ENCODE data around the gene DNAJC8. TPM values are rescaled to one million over a fixed set of nuclear protein-coding genes. Genes with fewer than 3 reads are reported as not detected.
A peak's percentile ranks its signal among the peaks of the same experiment; 100 is the strongest.

DNAJC8 gene
- total and polyA plus RNA-seq, 2 of the 8 experiments (the other 6 are each of a cell fraction or from before 2014, with no cell fraction given) = 116 to 134 TPM

GRCh38 chr1:28264897-28265296 is 32.1 kb upstream of the DNAJC8 start:
- DNase-seq (ENCODE audit: low read depth in 1 of 2, low spot score in 2 of 2) = no peak
- no peak overlapping the region for H2BK20ac ChIP-seq (ENCODE audit: low read length)
- H2AK5ac ChIP-seq (ENCODE audit: low read depth, low read length) = no peak overlapping the region
- H2AFZ ChIP-seq (ENCODE audit: low read length) = no peak overlapping the region
- H3K9ac ChIP-seq (replicated peaks in 1 of 4; ENCODE audit: extremely low read depth in 1 of 4, low read depth in 3 of 4, low read length in 3 of 4) = no peak overlapping the region; a peak in 1 of 7 replicates
- H3K23ac ChIP-seq (ENCODE audit: insufficient read length) = no peak overlapping the region
- no peak overlapping the region for H3K18ac ChIP-seq (ENCODE audit: extremely low read depth, low read length)
- H3K79me1 ChIP-seq (ENCODE audit: low read depth, low read length) = peaks cover 33% of the 10 kb centered on the region
- no peak overlapping the region for H3K14ac ChIP-seq (ENCODE audit: insufficient read length)
- H4K8ac ChIP-seq (ENCODE audit: extremely low read depth, insufficient read depth, low read length) = no peak overlapping the region
- H3K79me2 ChIP-seq (ENCODE audit: control insufficient read depth in 1 of 2, insufficient read depth in 2 of 2, low read length in 2 of 2) = peaks cover 43 to 97% of the 10 kb centered on the region in 2 experiments
- no peak overlapping the region for H4K5ac ChIP-seq (ENCODE audit: insufficient read length, low read depth, low read length)
- no peak overlapping the region; the same call in 1 of the 2 replicates for H2BK12ac ChIP-seq (ENCODE audit: low read depth, low read length)
- POLR2A ChIA-PET (ENCODE audit: partially characterized antibody) = interaction anchor here (0.6 to 19.5 kb wide), 5 partner anchors 17 to 791 kb away, joined by 3 to 324 read pairs (median 116); partner anchors contain the start of genes ATP5IF1 and DNAJC8
- FAIRE-seq = no peak
- peaks cover 0 to 12% (median 0%) of the 10 kb centered on the region in 4 experiments; a peak in 2 of 8 replicates for H3K36me3 ChIP-seq (ENCODE audit: control insufficient read depth in 2 of 4, insufficient read depth in 4 of 4, low read length in 3 of 4)
- H2BK5ac ChIP-seq (ENCODE audit: low read depth, low read length) = no peak overlapping the region
- no peak overlapping the region for H3K27ac ChIP-seq (ENCODE audit: low read depth, low read length)
- H3K4me2 ChIP-seq (ENCODE audit: insufficient read depth in 1 of 2, low read depth in 2 of 2, low read length in 2 of 2) = peak overlapping the region; percentile 40 to 100
- 0 out of 2 replicates have a peak overlapping the region, but pooled peaks have one; percentile 29 for H2BK15ac ChIP-seq (ENCODE audit: low read length)
- H3K4me1 ChIP-seq (replicated peaks in 1 of 4; ENCODE audit: control insufficient read depth in 3 of 4, insufficient read depth in 4 of 4, low read length in 3 of 4) = peaks cover 10 to 29% (median 22%) of the 10 kb centered on the region in 4 experiments; a peak in 6 of 7 replicates
- WGBS, 2 experiments (ENCODE audit: extremely low coverage in 1 of 2, insufficient coverage in 1 of 2, insufficient read length in 1 of 2, insufficient replicate concordance in 2 of 2, low coverage in 1 of 2, low lambda C conversion rate in 2 of 2, missing lambda C conversion rate in 1 of 2) = 89% methylated on average over 1 of the region's 1 CpG; no CpG with 5 or more reads in 1 of the 2 experiments
- H3K27me3 ChIP-seq (replicated peaks in 1 of 4; ENCODE audit: control insufficient read depth in 3 of 4, extremely low read depth in 1 of 4, insufficient read depth in 3 of 4, low read length in 3 of 4) = no peaks in the 10 kb centered on the region
- TF ChIP-seq TEAD4 (IDR thresholded peaks at IDR 0.05; ENCODE audit: low read depth, low read length) (no peak), MAFK (IDR thresholded peaks at IDR 0.05; ENCODE audit: low read depth, low read length) (no peak), HDAC2 (IDR thresholded peaks at IDR 0.05; ENCODE audit: borderline replicate concordance in 1 of 2, low read depth in 2 of 2, low read length in 2 of 2) (no peak)
- no peak overlapping the region for H2BK120ac ChIP-seq (replicated peaks; ENCODE audit: low read depth, low read length)
- no peak overlapping the region; a peak in 1 of 8 replicates for H3K4me3 ChIP-seq (ENCODE audit: extremely low read depth in 1 of 4, insufficient read depth in 2 of 4, low read depth in 3 of 4, low read length in 4 of 4)
- CTCF ChIA-PET (ENCODE audit: partially characterized antibody) = interaction anchor here (1.4 to 6.7 kb wide), 2 partner anchors 15 to 37 kb away, joined by 6 to 61 read pairs; no protein-coding TSS in a partner anchor
- H4K91ac ChIP-seq (replicated peaks; ENCODE audit: insufficient read length, low read length) = no peak overlapping the region
- H3K23me2 ChIP-seq (ENCODE audit: low read depth, low read length) = peaks cover 6% of the 10 kb centered on the region
- no peak overlapping the region for H3K4ac ChIP-seq (replicated peaks; ENCODE audit: insufficient read length, low read depth, low read length)
- no peak overlapping the region for H3K56ac ChIP-seq (replicated peaks; ENCODE audit: insufficient read length, low read depth, low read length)
- H4K20me1 ChIP-seq (replicated peaks in 1 of 2; ENCODE audit: control insufficient read depth in 1 of 2, insufficient read depth in 2 of 2, low read length in 2 of 2) = peaks cover 21 to 35% of the 10 kb centered on the region in 2 experiments
- H3K9me3 ChIP-seq (ENCODE audit: insufficient read depth in 2 of 2, low read depth in 1 of 2, low read length in 1 of 2) = no peaks in the 10 kb centered on the region
